Neural cell (in vitro differentiated cells): Measurements from ENCODE around the gene NEURL1. TPM values are rescaled to one million over a fixed set of nuclear protein-coding genes. Genes with fewer than 3 reads are reported as not detected.

ENCODE experiments used
- H2AFZ ChIP-seq: fragments of 200-600, 300-800 bp; sonication (generic), shearing (Covaris generic); 2 replicates; pipeline ENCODE4 v1.6.0; 2014; ENCODE audit warnings: low read depth, mild to moderate bottlenecking, antibody characterized with exemption, low read length, moderate library complexity
- H3F3A ChIP-seq: fragments of 200-600 bp; shearing (Covaris generic); 2 replicates; pipeline ENCODE4 v1.6.1; 2016; ENCODE audit warnings: mild to moderate bottlenecking, moderate library complexity, mixed read lengths, antibody characterized with exemption, low read length; ENCODE audit not compliant: insufficient read depth, poor library complexity, severe bottlenecking
- H3K27ac ChIP-seq: fragments of 200-600, 300-800 bp; sonication (generic), shearing (Covaris generic); 2 replicates; pipeline ENCODE4 v1.5.1; 2014; ENCODE audit warnings: mild to moderate bottlenecking, low read length, moderate library complexity
- H3K27me3 ChIP-seq: fragments of 300-800, 200-600 bp; sonication (generic), shearing (Covaris generic); 2 replicates; pipeline ENCODE4 v1.6.0; 2014; ENCODE audit warnings: mild to moderate bottlenecking, low read depth, low read length, moderate library complexity; ENCODE audit not compliant: insufficient read depth
- H3K36me3 ChIP-seq: fragments of 300-800, 200-600 bp; sonication (generic), shearing (Covaris generic); 2 replicates; pipeline ENCODE4 v1.5.1; 2014; ENCODE audit warnings: mild to moderate bottlenecking, antibody characterized with exemption, low read length, moderate library complexity; ENCODE audit not compliant: insufficient read depth
- H3K4me2 ChIP-seq: fragments of 300-800, 200-600 bp; sonication (generic), shearing (Covaris generic); 2 replicates; pipeline ENCODE4 v1.6.0; 2014; ENCODE audit warnings: mild to moderate bottlenecking, low read length
- H3K4me3 ChIP-seq: fragments of 300-800, 200-600 bp; sonication (generic), shearing (Covaris generic); 2 replicates; pipeline ENCODE4 v1.5.1; 2014; ENCODE audit warnings: mild to moderate bottlenecking, low read length, moderate library complexity
- H3K79me2 ChIP-seq: fragments of 200-600 bp; shearing (Covaris generic); replicated peaks from 2 replicates; pipeline ENCODE4 v1.6.0; 2014; ENCODE audit warnings: mild to moderate bottlenecking, low read length, moderate library complexity; ENCODE audit not compliant: insufficient read depth
- H3K9ac ChIP-seq: fragments of 300-800, 200-600 bp; sonication (generic), shearing (Covaris generic); 2 replicates; pipeline ENCODE4 v1.6.1; 2016; ENCODE audit warnings: mild to moderate bottlenecking, low read length, mixed read lengths
- H3K9me2 ChIP-seq: fragments of 200-600 bp; shearing (Covaris generic); 2 replicates; pipeline ENCODE4 v1.6.1; 2016; ENCODE audit warnings: mild to moderate bottlenecking, low read length, mixed read lengths; ENCODE audit not compliant: insufficient read depth
- H3K9me3 ChIP-seq: fragments of 200-600, 300-800 bp; sonication (generic), shearing (Covaris generic); 2 replicates; pipeline ENCODE4 v1.6.1; 2016; ENCODE audit warnings: mild to moderate bottlenecking, mixed run types, low read length, moderate library complexity, mixed read lengths
- H4K20me1 ChIP-seq: fragments of 200-600 bp; shearing (Covaris generic); 2 replicates; pipeline ENCODE4 v1.6.1; 2016; ENCODE audit warnings: mild to moderate bottlenecking, mixed run types; ENCODE audit not compliant: insufficient read depth
- CTCF ChIP-seq: fragments of 450-650 bp; IDR thresholded peaks from 2 replicates; pipeline ENCODE4 v1.5.1; 2014; ENCODE audit warnings: antibody characterized with exemption, mild to moderate bottlenecking, moderate library complexity; ENCODE audit not compliant: poor library complexity, severe bottlenecking
- EP300 ChIP-seq: fragments of 450-650 bp; conservative IDR thresholded peaks from 2 replicates; pipeline ENCODE4 v1.6.1; 2014; ENCODE audit warnings: antibody characterized with exemption, mild to moderate bottlenecking, moderate library complexity; ENCODE audit not compliant: poor library complexity, severe bottlenecking
- EZH2 ChIP-seq: fragments of 200-600, 300-800 bp; shearing (Covaris generic), sonication (generic); IDR thresholded peaks from 2 replicates; pipeline ENCODE4 v1.6.1; 2014; ENCODE audit warnings: antibody characterized with exemption, low read length, borderline replicate concordance, mild to moderate bottlenecking; ENCODE audit not compliant: insufficient read depth, poor library complexity, severe bottlenecking
- MXI1 ChIP-seq: fragments of 450-650 bp; conservative IDR thresholded peaks from 2 replicates; pipeline ENCODE4 v1.6.1; 2014; ENCODE audit warnings: antibody characterized with exemption, mild to moderate bottlenecking; ENCODE audit not compliant: poor library complexity, severe bottlenecking
- POLR2AphosphoS5 ChIP-seq: IDR thresholded peaks from 2 replicates; pipeline ENCODE4 v1.6.1; 2012
- RAD21 ChIP-seq: fragments of 450-650 bp; conservative IDR thresholded peaks from 2 replicates; pipeline ENCODE4 v1.6.1; 2014; ENCODE audit warnings: antibody characterized with exemption, mild to moderate bottlenecking, moderate library complexity
- REST ChIP-seq: IDR thresholded peaks from 2 replicates; pipeline ENCODE4 v1.6.1; 2012; ENCODE audit warnings: borderline replicate concordance
- SMC3 ChIP-seq: fragments of 450-650 bp; conservative IDR thresholded peaks from 2 replicates; pipeline ENCODE4 v1.6.1; 2014; ENCODE audit warnings: antibody characterized with exemption, mild to moderate bottlenecking, moderate library complexity; ENCODE audit not compliant: poor library complexity
- TAF1 ChIP-seq: IDR thresholded peaks from 2 replicates; pipeline ENCODE4 v1.6.1; 2012; ENCODE audit warnings: low read depth
- polyA plus RNA-seq: library from polyadenylated mRNA; depleted of rRNA; stranded (reverse); fragments of >200 nt; gene quantifications from 2 replicates; pipeline ENCODE4 v1.2.3, GENCODE V29; 2014

NEURL1 gene
- polyA plus RNA-seq, 1 donor from 2014 or later: 12.3 TPM

- Histone ChIP-seq H3K4me3 (no peak overlapping the region), H3K27ac (no peak overlapping the region), H4K20me1 (no peaks in the 10 kb centered on the region), H2AFZ (no peak overlapping the region), H3K36me3 (no peaks in the 10 kb centered on the region), H3F3A (no peaks in the 10 kb centered on the region), H3K9ac (no peak overlapping the region), H3K9me3 (no peaks in the 10 kb centered on the region), H3K9me2 (no peaks in the 10 kb centered on the region), H3K79me2 (no peaks in the 10 kb centered on the region), H3K27me3 (no peaks in the 10 kb centered on the region), H3K4me2 (no peak overlapping the region)
- TF ChIP-seq SMC3 (no peak), CTCF (no peak), RAD21 (no peak), POLR2AphosphoS5 (no peak), TAF1 (no peak), MXI1 (no peak), EZH2 (no peak), REST (no peak), EP300 (no peak)
Observed at GRCh38 chr10:103487410-103487708, 6.1 kb upstream of the NEURL1 start.

GRCh38 chr10:103490986-103491314 is 2.6 kb upstream of the NEURL1 start:
- no peaks in the 10 kb centered on the region for H3K9me2 ChIP-seq
- peaks cover 4% of the 10 kb centered on the region for H3K27me3 ChIP-seq
- no peaks in the 10 kb centered on the region for H3K79me2 ChIP-seq
- TF ChIP-seq SMC3: no peak
- H3F3A ChIP-seq: no peaks in the 10 kb centered on the region
- no peaks in the 10 kb centered on the region for H3K9me3 ChIP-seq
- no peaks in the 10 kb centered on the region for H4K20me1 ChIP-seq
- peak overlapping the region; percentile 47 for H3K4me3 ChIP-seq
- peak overlapping the region; percentile 83 for H3K27ac ChIP-seq
- no peaks in the 10 kb centered on the region for H3K36me3 ChIP-seq
- H3K9ac ChIP-seq: peak overlapping the region; percentile 54
- no peak overlapping the region for H3K4me2 ChIP-seq
- H2AFZ ChIP-seq: no peak overlapping the region

GRCh38 chr10:103491729-103492364 is 1.7 kb upstream of the NEURL1 start:
- Histone ChIP-seq H3K4me2 (no peak overlapping the region), H3K27me3 (peaks cover 4% of the 10 kb centered on the region), H3K4me3 (no peak overlapping the region), H3F3A (no peaks in the 10 kb centered on the region), H3K9me2 (no peaks in the 10 kb centered on the region), H3K36me3 (no peaks in the 10 kb centered on the region), H2AFZ (no peak overlapping the region), H3K27ac (peak overlapping the region; percentile 83), H3K9me3 (no peaks in the 10 kb centered on the region), H3K9ac (peak overlapping the region; percentile 54), H3K79me2 (peaks cover 7% of the 10 kb centered on the region), H4K20me1 (no peaks in the 10 kb centered on the region)
- no peak for TF ChIP-seq MXI1
- TF ChIP-seq CTCF: no peak
- TF ChIP-seq RAD21: no peak
- TF ChIP-seq POLR2AphosphoS5: no peak
- TF ChIP-seq EP300: no peak
- TF ChIP-seq TAF1: no peak
- no peak for TF ChIP-seq SMC3
- TF ChIP-seq EZH2: no peak
